Upper lobe of right lung (tissue), 1 donor: ENCODE measurements around the gene SLC12A7. TPM values are rescaled to one million over a fixed set of nuclear protein-coding genes. Genes with fewer than 3 reads are reported as not detected.
A peak's percentile ranks its signal among the peaks of the same experiment; 100 is the strongest.

ENCODE experiments used
- ATAC-seq: fragments of 200-7000 bp; cut with Tn5 transposase; one replicate; pipeline ENCODE4 v1.9.1; 2020; ENCODE audit warnings: mild to moderate bottlenecking, moderate library complexity
- DNase-seq: peaks from one replicate; pipeline ENCODE4 v3.0.0-alpha.2; 2020
- H3K27ac ChIP-seq: fragments of 200-600 bp; one replicate; pipeline ENCODE4 v1.8.0; 2022
- H3K27me3 ChIP-seq: fragments of 200-600 bp; one replicate; pipeline ENCODE4 v1.8.0; 2022; ENCODE audit warnings: mild to moderate bottlenecking
- H3K36me3 ChIP-seq: fragments of 200-600 bp; one replicate; pipeline ENCODE4 v1.8.0; 2022
- H3K4me1 ChIP-seq: fragments of 200-600 bp; one replicate; pipeline ENCODE4 v1.8.0; 2022
- H3K4me3 ChIP-seq: fragments of 200-600 bp; one replicate; pipeline ENCODE4 v1.8.0; 2022; ENCODE audit warnings: mild to moderate bottlenecking
- H3K9me3 ChIP-seq: fragments of 200-600 bp; one replicate; pipeline ENCODE4 v1.8.0; 2022
- intact Hi-C: fragments of 100-400 bp; cut with DNase I; formaldehyde crosslinking; loops from one replicate; pipeline ENCODE4 v1.11.0; 2022
- total RNA-seq: library from RNA; stranded (reverse); fragmentation: NEBNext Ultra II Directional; extraction: Animal tissue kit (Norgen Biotek cat#: 25700); gene quantifications from one replicate; pipeline ENCODE4 v1.2.1, GENCODE V29; 2021
- TF ChIP-seq, protein P1 (sequence below): fragments of 200-600 bp; IDR thresholded peaks from one replicate; pipeline ENCODE4 v1.8.0; 2022; ENCODE audit warnings: antibody characterized with exemption
- donor health status: DM: no; HTN: yes; CAD: no; lungs with severe emphysema.

SLC12A7 gene
- total RNA-seq, 1 donor from 2014 or later = 49.6 TPM

- Histone ChIP-seq H3K27ac (no peak overlapping the region), H3K36me3 (no peaks in the 10 kb centered on the region), H3K9me3 (no peaks in the 10 kb centered on the region), H3K27me3 (no peaks in the 10 kb centered on the region), H3K4me3 (no peak overlapping the region), H3K4me1 (peaks cover 7% of the 10 kb centered on the region)
- TF ChIP-seq, protein P1, sequence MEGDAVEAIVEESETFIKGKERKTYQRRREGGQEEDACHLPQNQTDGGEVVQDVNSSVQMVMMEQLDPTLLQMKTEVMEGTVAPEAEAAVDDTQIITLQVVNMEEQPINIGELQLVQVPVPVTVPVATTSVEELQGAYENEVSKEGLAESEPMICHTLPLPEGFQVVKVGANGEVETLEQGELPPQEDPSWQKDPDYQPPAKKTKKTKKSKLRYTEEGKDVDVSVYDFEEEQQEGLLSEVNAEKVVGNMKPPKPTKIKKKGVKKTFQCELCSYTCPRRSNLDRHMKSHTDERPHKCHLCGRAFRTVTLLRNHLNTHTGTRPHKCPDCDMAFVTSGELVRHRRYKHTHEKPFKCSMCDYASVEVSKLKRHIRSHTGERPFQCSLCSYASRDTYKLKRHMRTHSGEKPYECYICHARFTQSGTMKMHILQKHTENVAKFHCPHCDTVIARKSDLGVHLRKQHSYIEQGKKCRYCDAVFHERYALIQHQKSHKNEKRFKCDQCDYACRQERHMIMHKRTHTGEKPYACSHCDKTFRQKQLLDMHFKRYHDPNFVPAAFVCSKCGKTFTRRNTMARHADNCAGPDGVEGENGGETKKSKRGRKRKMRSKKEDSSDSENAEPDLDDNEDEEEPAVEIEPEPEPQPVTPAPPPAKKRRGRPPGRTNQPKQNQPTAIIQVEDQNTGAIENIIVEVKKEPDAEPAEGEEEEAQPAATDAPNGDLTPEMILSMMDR = no peak
- ATAC-seq = no peak
- DNase-seq = no peak
- intact Hi-C loops = loop anchor here (10.0 kb wide), 1 partner anchor 134 kb away; the partner anchor contains the start of gene NKD2
Observed at GRCh38 chr5:1138445-1139245, 26.8 kb upstream of the SLC12A7 start.

DNA sequence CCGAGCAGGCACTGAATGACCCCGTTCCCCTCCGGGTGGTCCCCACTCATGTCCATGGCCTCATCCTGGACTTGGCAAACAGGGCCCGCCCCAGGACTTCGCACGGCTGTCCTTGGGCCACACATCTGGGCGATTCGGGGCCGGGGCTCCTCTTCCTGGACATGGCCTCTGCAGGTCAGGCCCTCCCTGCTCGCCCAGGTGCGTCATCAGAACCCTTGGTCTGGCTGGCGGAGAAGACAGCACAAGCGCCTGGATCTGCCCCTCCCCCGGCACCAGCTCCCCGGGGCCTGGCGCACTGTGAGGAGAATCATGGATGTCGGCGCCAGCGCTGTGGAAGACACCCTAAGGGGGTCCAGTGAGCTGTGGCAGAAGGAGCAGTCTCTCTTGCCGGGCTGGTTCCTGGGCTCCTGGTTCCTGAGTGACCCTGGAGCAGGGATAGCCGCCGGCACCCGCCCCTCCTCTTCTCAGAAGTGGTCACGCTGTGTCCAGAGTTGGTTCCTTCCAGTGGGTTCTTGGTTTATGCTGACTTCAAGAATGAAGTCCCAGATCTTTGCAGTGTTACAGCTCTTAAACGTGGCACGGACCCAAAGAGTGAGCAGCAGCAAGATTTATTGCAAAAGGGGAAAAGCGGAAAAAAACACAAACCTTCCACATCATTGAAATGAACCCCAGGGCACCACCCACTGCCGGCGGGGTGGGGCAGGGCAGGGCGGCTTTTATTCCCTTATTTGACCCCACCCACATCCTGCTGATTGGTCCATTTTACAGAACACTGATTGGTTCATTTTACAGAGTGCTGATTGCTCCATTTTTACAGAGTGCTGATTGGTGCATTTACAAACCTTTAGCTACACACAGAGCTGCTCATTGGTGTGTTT is 25.9 kb upstream of the SLC12A7 start:
- Histone ChIP-seq H3K27ac (no peak overlapping the region), H3K27me3 (no peaks in the 10 kb centered on the region), H3K36me3 (no peaks in the 10 kb centered on the region), H3K4me1 (peaks cover 7% of the 10 kb centered on the region), H3K9me3 (no peaks in the 10 kb centered on the region), H3K4me3 (no peak overlapping the region)
- DNase-seq (no peak), ATAC-seq (peak; percentile 31)
- intact Hi-C loops = loop anchor here (10.0 kb wide), 1 partner anchor 133 kb away; the partner anchor contains the start of gene NKD2
- TF ChIP-seq, protein P1 = no peak

DNA sequence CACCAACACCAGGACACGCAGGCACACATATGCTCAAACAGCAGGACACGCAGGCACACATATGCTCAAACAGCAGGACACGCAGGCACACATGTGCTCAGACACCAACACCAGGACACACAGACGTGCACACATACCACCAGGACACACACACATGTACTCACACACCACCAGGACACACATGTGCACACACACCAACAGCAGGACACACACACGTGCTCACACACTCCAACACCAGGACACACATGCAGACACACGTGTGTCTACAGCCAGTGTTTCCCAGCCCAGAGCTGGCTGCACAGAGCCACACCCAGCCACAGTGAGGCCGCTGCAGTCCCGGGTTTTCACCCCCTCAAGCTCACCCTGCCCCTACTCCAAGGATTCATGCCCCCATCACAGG is 25.0 kb upstream of the SLC12A7 start:
- H3K9me3 ChIP-seq = no peaks in the 10 kb centered on the region
- no peaks in the 10 kb centered on the region for H3K27me3 ChIP-seq
- no peak overlapping the region for H3K4me3 ChIP-seq
- no peak for ATAC-seq
- intact Hi-C loops = loop anchor here (10.0 kb wide), 1 partner anchor 132 kb away; the partner anchor contains the start of gene NKD2
- no peak for DNase-seq
- TF ChIP-seq, protein P1 = no peak
- H3K27ac ChIP-seq = no peak overlapping the region
- peaks cover 7% of the 10 kb centered on the region for H3K4me1 ChIP-seq
- no peaks in the 10 kb centered on the region for H3K36me3 ChIP-seq

- Histone ChIP-seq H3K4me1 (peaks cover 11% of the 10 kb centered on the region), H3K4me3 (no peak overlapping the region), H3K9me3 (no peaks in the 10 kb centered on the region), H3K27me3 (no peaks in the 10 kb centered on the region), H3K36me3 (no peaks in the 10 kb centered on the region), H3K27ac (no peak overlapping the region)
- DNase-seq = no peak
- ATAC-seq = no peak
- intact Hi-C loops = loop anchor here (10.0 kb wide), 1 partner anchor 131 kb away; the partner anchor contains the start of gene NKD2
- TF ChIP-seq, protein P1 = no peak
Observed at GRCh38 chr5:1135696-1136525, 24.0 kb upstream of the SLC12A7 start.

DNA sequence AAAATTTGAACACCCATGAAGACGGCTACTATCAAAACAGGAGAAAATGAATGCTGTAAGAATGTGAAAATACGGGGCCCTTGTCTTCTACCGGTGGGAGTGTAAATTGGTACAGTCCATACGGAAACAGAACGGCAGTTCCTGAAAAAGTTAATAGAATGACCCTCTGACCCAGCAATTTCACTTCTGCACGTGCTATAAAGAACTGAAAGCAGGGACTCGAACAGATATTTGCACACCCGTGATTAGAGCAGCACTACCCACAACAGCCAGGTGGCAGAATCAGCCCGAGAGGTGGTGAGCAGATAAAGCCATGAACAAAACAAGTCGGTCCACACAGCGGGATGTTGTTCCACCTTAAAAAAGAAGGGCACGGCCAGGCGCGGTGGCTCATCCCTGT is 22.6 kb upstream of the SLC12A7 start:
- Histone ChIP-seq H3K27ac (no peak overlapping the region), H3K4me1 (peaks cover 9% of the 10 kb centered on the region)
- intact Hi-C loops = loop anchor here (10.0 kb wide), 1 partner anchor 130 kb away; the partner anchor contains the start of gene NKD2

More for the DNA sequence above, 22.6 kb upstream of the SLC12A7 start:
- DNase-seq (no peak), ATAC-seq (no peak)
- Histone ChIP-seq H3K9me3 (no peaks in the 10 kb centered on the region), H3K27me3 (no peaks in the 10 kb centered on the region), H3K4me3 (no peak overlapping the region), H3K36me3 (no peaks in the 10 kb centered on the region)
- TF ChIP-seq, protein P1 = no peak
